GM12875 (cell line): ENCODE results near the gene HDAC4.

Experiments
- H3K4me3 ChIP-seq: one replicate; pipeline ENCODE4 v1.5.1; 2011; ENCODE audit warnings: low read depth, low read length, control low read depth
- CTCF ChIP-seq: IDR thresholded peaks from 2 replicates; pipeline ENCODE4 v1.5.1; 2011; ENCODE audit warnings: low read depth, mild to moderate bottlenecking, control low read depth, inconsistent platforms, low read length, moderate library complexity, borderline replicate concordance; ENCODE audit not compliant: insufficient read depth

Gene HDAC4

GRCh38 chr2:239387811-239388210 is 13.0 kb downstream of the HDAC4 start:
- H3K4me3 ChIP-seq: no peak overlapping the region
- TF ChIP-seq CTCF: no peak

GRCh38 chr2:239386872-239387445 is 13.9 kb downstream of the HDAC4 start:
- no peak for TF ChIP-seq CTCF
- no peak overlapping the region for H3K4me3 ChIP-seq

GRCh38 chr2:239386001-239386670 is 14.7 kb downstream of the HDAC4 start:
- H3K4me3 ChIP-seq: no peak overlapping the region
- no peak for TF ChIP-seq CTCF

GRCh38 chr2:239385096-239386000 is 15.5 kb downstream of the HDAC4 start:
- TF ChIP-seq CTCF: no peak
- H3K4me3 ChIP-seq: no peak overlapping the region

- no peak for TF ChIP-seq CTCF
These were observed 17.1 kb downstream of the HDAC4 start for GRCh38 chr2:239383759-239384156.

GRCh38 chr2:239383036-239383758 is 17.6 kb downstream of the HDAC4 start:
- H3K4me3 ChIP-seq: no peak overlapping the region
- TF ChIP-seq CTCF: no peak

More at GRCh38 chr2:239383759-239384156, 17.1 kb downstream of the HDAC4 start:
- no peak overlapping the region for H3K4me3 ChIP-seq
